OCI-LY1 (cell line): ENCODE measurements around the gene MPDU1.

ENCODE experiments used
- EZH2 ChIP-seq: fragments of 200-600 bp; sonication (generic), shearing (Covaris generic); IDR thresholded peaks from 2 replicates; pipeline ENCODE4 v1.8.0; 2017; ENCODE audit warnings: borderline replicate concordance, mixed run types, mild to moderate bottlenecking, antibody characterized with exemption, low read length, moderate library complexity, mixed read lengths
- TF ChIP-seq, protein P1 (sequence below): fragments of 200-600 bp; sonication (generic), shearing (Covaris generic); IDR thresholded peaks from 2 replicates; pipeline ENCODE4 v1.5.1; 2017; ENCODE audit warnings: mild to moderate bottlenecking, antibody characterized with exemption, low read length, moderate library complexity, mixed read lengths

DNA sequence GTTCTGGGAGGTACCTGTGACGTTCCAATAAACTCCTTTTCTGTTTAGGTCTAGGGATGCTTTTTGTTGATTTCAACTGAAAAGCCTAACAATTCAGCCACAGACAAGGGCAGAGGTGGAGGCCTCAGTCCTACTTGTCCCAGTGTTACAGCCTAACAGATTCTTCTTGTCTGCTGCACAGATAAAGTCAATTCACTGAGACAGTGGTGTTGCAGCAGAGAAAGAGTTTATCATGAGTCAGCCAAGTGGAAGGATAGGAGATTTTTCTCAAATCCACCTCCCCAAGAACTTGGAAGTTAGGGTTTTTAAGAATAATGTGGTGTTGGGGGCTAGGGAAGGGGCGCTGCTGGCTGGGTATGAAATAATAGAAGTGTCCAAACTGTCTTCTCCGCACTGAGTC lies 45.6 kb upstream of the MPDU1 start:
- TF ChIP-seq, protein P1, sequence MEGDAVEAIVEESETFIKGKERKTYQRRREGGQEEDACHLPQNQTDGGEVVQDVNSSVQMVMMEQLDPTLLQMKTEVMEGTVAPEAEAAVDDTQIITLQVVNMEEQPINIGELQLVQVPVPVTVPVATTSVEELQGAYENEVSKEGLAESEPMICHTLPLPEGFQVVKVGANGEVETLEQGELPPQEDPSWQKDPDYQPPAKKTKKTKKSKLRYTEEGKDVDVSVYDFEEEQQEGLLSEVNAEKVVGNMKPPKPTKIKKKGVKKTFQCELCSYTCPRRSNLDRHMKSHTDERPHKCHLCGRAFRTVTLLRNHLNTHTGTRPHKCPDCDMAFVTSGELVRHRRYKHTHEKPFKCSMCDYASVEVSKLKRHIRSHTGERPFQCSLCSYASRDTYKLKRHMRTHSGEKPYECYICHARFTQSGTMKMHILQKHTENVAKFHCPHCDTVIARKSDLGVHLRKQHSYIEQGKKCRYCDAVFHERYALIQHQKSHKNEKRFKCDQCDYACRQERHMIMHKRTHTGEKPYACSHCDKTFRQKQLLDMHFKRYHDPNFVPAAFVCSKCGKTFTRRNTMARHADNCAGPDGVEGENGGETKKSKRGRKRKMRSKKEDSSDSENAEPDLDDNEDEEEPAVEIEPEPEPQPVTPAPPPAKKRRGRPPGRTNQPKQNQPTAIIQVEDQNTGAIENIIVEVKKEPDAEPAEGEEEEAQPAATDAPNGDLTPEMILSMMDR, result no peak
- no peak for TF ChIP-seq EZH2
